Central memory CD8-positive, alpha-beta T cell (primary cell): ENCODE results near the gene DIP2C.
"Not testable (repeated sequence)": the region's sequence is repeated elsewhere in the genome, so short reads cannot be mapped to it uniquely, and the experiment has no call there.

Experiments
- ATAC-seq: fragments of 150-1000 bp; cut with Tn5 transposase; replicated peaks from 2 replicates; pipeline ENCODE4 v1.10.0; 2022; ENCODE audit warnings: mild to moderate bottlenecking, moderate FRiP score, moderate number of reproducible peaks; ENCODE audit not compliant: poor library complexity, severe bottlenecking; ENCODE audit errors: extremely low read depth
- DNase-seq, 2 donors: peaks; one replicate each; pipeline ENCODE4 v3.0.0; 2021; ENCODE audit warnings: low spot score in 2 of 2
- H3K27ac Mint-ChIP-seq: one replicate; pipeline ENCODE4 v1.8.0; 2022; ENCODE audit warnings: low read depth, mild to moderate bottlenecking, moderate library complexity, mixed read lengths
- H3K27me3 Mint-ChIP-seq: one replicate; pipeline ENCODE4 v1.8.0; 2022; ENCODE audit warnings: mixed read lengths
- H3K36me3 Mint-ChIP-seq: one replicate; pipeline ENCODE4 v1.8.0; 2022; ENCODE audit warnings: mild to moderate bottlenecking, moderate library complexity, mixed read lengths; ENCODE audit not compliant: insufficient read depth
- H3K4me1 Mint-ChIP-seq: one replicate; pipeline ENCODE4 v1.8.0; 2022; ENCODE audit warnings: mixed read lengths
- H3K4me3 Mint-ChIP-seq: one replicate; pipeline ENCODE4 v1.8.0; 2022; ENCODE audit warnings: mild to moderate bottlenecking, moderate library complexity, mixed read lengths
- H3K9me3 Mint-ChIP-seq: one replicate; pipeline ENCODE4 v1.8.0; 2022; ENCODE audit warnings: mixed read lengths

Gene DIP2C

GRCh38 chr10:680146-680545 is 9.3 kb downstream of the DIP2C start:
- no peak overlapping the region for H3K27ac Mint-ChIP-seq
- H3K27me3 Mint-ChIP-seq: peaks cover 15% of the 10 kb centered on the region
- H3K4me3 Mint-ChIP-seq: no peak overlapping the region
- DNase-seq (no peak), ATAC-seq (no peak)
- H3K36me3 Mint-ChIP-seq: no peaks in the 10 kb centered on the region
- H3K9me3 Mint-ChIP-seq: no peaks in the 10 kb centered on the region
- no peaks in the 10 kb centered on the region for H3K4me1 Mint-ChIP-seq

- Mint-ChIP-seq H3K27ac (no peak overlapping the region), H3K36me3 (no peaks in the 10 kb centered on the region), H3K27me3 (peaks cover 15% of the 10 kb centered on the region), H3K4me1 (no peaks in the 10 kb centered on the region), H3K4me3 (no peak overlapping the region), H3K9me3 (no peaks in the 10 kb centered on the region)
- ATAC-seq (no peak), DNase-seq (no peak)
These were observed 9.9 kb downstream of the DIP2C start for GRCh38 chr10:679556-679955.

DNA sequence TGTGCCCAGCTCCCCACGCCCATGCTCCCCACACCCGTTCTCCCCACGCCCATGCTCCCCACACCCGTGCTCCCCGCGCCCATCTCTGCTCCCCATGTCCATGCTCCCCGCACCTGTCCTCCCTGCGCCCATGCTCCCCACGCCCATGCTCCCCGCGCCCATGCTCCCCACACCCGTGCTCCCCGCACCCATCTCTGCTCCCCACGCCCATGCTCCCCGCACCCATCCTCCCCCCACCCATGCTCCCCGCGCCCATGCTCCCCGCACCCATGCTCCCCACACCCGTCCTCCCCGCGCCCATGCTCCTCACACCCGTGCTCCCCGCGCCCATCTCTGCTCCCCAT is 10.8 kb downstream of the DIP2C start:
- not testable (repeated sequence) for H3K27ac Mint-ChIP-seq, DNase-seq, H3K36me3 Mint-ChIP-seq, H3K4me1 Mint-ChIP-seq, ATAC-seq, H3K9me3 Mint-ChIP-seq, H3K4me3 Mint-ChIP-seq
- peaks cover 12% of the 10 kb centered on the region for H3K27me3 Mint-ChIP-seq

DNA sequence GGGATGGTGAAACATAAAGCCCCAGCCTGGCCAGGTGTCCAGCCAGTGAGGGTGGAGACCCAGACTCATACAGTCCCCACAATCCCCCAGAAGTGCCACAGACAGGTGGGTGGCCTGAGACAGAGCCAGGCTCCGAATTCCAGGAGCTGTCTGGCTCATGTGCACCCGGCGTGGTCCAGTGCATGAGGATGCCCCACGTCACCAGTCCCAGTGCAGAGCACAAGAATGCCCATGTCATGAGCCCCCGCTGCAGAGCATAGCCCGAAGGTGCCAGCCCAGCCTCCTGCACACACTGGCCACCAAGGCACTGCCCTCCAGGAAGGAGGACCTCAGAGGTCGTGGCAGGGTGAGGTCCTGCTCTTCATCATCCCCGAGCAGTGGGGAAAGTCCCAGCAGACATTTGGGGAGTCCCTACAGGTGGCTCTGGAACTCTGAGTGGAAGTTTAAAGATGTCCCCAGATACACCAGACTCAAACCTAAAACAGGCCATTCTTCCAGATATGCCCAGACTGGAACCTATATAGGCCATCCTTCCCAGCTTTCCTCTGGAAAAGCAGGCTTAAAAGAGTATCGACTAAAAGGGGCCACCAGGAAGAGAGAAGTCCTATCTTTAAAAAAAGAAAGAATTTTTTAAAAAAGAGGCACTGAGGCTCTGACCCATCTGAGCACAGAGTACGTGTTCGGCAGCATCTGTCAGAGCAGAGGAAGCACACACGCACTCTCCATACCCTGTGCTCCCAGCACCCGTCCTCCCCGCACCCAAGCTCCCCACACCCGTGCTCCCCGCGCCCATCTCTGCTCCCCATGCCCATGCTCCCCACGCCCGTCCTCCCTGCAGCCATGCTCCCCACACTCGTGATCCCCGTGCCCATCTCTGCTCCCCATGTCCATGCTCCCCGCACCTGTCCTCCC is 11.5 kb downstream of the DIP2C start:
- no peak for ATAC-seq
- Mint-ChIP-seq H3K9me3 (no peaks in the 10 kb centered on the region), H3K4me3 (no peak overlapping the region), H3K36me3 (no peaks in the 10 kb centered on the region), H3K4me1 (no peaks in the 10 kb centered on the region), H3K27ac (no peak overlapping the region), H3K27me3 (peaks cover 6% of the 10 kb centered on the region)
- DNase-seq: no peak

- Mint-ChIP-seq H3K27ac (no peak overlapping the region), H3K36me3 (no peaks in the 10 kb centered on the region), H3K9me3 (no peaks in the 10 kb centered on the region), H3K4me3 (no peak overlapping the region), H3K27me3 (no peaks in the 10 kb centered on the region), H3K4me1 (no peaks in the 10 kb centered on the region)
- no peak for ATAC-seq
- DNase-seq: no peak
These were observed 12.4 kb downstream of the DIP2C start for GRCh38 chr10:677038-677437.

DNA sequence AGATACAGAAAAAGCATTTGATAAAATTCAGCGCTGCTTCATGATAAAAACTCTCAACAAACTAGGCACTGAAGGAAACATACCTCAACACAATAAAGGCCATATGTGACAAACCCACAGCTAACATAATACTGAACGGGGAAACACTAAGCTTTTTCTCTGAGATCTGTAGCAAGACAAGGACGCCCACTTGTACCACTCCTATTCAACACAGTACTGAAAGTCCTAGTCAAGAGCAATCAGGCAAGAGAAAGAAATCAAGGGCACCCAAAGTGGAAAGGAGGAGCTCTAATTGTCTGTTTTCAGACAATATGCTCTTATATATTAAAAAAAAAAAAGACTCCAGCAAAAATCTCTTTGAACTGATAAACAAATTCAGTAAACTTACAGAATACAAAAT is 13.3 kb downstream of the DIP2C start:
- DNase-seq (no peak), ATAC-seq (no peak)
- Mint-ChIP-seq H3K27me3 (no peaks in the 10 kb centered on the region), H3K4me1 (no peaks in the 10 kb centered on the region), H3K27ac (no peak overlapping the region), H3K9me3 (no peaks in the 10 kb centered on the region), H3K4me3 (no peak overlapping the region), H3K36me3 (no peaks in the 10 kb centered on the region)

DNA sequence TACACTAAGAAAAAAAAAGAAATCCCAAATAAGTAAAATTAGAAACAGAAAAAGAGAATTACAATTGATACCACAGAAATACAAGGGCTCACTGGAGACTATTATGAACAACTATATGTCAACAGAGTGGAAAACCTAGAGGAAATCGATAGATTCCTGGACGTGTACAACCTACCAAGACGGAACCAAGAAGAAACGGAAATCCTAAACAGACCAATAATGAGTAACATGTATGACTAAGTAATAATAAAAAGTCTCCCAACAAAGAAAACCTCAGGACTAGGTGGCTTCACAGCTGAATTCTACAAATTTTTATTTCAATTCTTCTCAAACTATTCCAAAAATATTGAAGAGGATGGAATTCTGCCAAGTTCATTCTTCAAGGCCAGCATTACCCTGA is 13.9 kb downstream of the DIP2C start:
- DNase-seq (no peak), ATAC-seq (no peak)
- Mint-ChIP-seq H3K9me3 (no peaks in the 10 kb centered on the region), H3K36me3 (no peaks in the 10 kb centered on the region), H3K27me3 (no peaks in the 10 kb centered on the region), H3K4me3 (no peak overlapping the region), H3K4me1 (no peaks in the 10 kb centered on the region), H3K27ac (no peak overlapping the region)

GRCh38 chr10:673492-673891 is 16.0 kb downstream of the DIP2C start:
- no peak overlapping the region for H3K27ac Mint-ChIP-seq
- no peaks in the 10 kb centered on the region for H3K27me3 Mint-ChIP-seq
- no peak overlapping the region for H3K4me3 Mint-ChIP-seq
- H3K36me3 Mint-ChIP-seq: no peaks in the 10 kb centered on the region
- ATAC-seq: no peak
- no peaks in the 10 kb centered on the region for H3K4me1 Mint-ChIP-seq
- no peak for DNase-seq
- no peaks in the 10 kb centered on the region for H3K9me3 Mint-ChIP-seq

DNA sequence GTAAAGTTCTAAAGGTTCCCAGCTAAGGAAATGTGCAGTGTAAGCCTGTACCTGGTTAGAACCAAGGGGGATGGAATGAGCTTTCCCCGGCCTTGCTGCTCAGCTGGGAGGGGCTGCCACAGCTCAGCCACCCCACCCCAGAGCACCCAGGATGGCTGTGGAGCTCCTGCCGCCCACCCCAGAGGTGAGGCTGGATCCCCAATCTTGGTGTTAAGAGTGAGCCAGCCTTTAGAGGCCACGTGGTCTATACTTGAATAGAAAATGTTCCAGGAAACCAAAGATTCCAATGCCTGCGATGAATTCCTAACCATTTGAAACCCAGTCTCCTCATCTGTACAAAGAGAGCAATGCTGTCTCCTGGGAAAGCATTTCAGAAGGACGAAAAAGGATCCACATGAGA is 16.5 kb downstream of the DIP2C start:
- ATAC-seq: no peak
- Mint-ChIP-seq H3K9me3 (no peaks in the 10 kb centered on the region), H3K27me3 (no peaks in the 10 kb centered on the region), H3K27ac (no peak overlapping the region), H3K4me1 (no peaks in the 10 kb centered on the region), H3K4me3 (no peak overlapping the region), H3K36me3 (no peaks in the 10 kb centered on the region)
- no peak for DNase-seq

DNA sequence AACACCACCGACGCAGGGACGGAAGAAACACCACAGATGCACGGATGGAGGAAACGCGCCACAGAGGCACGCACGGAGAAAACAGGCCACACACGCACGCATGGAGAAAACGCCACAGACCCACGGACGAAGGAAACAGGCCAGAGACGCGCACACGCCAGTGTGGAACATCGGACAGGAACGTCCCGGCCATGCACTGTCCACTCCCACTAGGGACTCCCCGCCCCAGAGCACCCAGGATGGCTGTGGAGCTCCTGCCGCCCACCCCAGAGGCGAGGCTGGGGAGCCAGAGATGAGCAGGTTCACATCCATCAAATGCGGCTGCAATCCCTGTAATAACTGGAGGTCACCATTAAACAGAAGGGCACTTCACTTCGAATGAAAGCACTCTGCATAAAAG is 17.3 kb downstream of the DIP2C start:
- Mint-ChIP-seq H3K4me1 (no peaks in the 10 kb centered on the region), H3K4me3 (no peak overlapping the region), H3K27ac (no peak overlapping the region), H3K36me3 (no peaks in the 10 kb centered on the region), H3K27me3 (no peaks in the 10 kb centered on the region), H3K9me3 (no peaks in the 10 kb centered on the region)
- DNase-seq (no peak), ATAC-seq (no peak)

DNA sequence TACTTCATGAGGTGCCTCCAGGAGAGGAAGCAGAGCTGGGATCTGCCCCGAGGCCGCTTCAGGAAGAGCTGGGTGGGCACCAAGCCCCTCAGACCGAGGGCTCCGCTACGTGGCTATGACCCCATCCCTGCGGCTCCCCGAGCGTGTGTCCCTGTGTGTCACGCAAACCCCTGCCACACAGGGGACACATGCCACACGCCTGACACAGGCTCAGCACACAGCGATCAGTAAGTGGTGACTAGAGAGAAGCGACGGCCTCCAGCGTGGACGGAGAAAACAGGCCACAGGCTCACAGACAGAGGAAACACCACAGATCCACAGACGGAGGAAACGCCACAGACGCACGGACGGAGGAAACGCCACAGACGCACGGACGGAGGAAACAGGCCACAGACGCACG is 18.5 kb downstream of the DIP2C start:
- H3K4me1 Mint-ChIP-seq: no peaks in the 10 kb centered on the region
- no peaks in the 10 kb centered on the region for H3K36me3 Mint-ChIP-seq
- ATAC-seq: no peak
- H3K4me3 Mint-ChIP-seq: no peak overlapping the region
- H3K27me3 Mint-ChIP-seq: no peaks in the 10 kb centered on the region
- H3K9me3 Mint-ChIP-seq: no peaks in the 10 kb centered on the region
- DNase-seq: no peak
- H3K27ac Mint-ChIP-seq: no peak overlapping the region

DNA sequence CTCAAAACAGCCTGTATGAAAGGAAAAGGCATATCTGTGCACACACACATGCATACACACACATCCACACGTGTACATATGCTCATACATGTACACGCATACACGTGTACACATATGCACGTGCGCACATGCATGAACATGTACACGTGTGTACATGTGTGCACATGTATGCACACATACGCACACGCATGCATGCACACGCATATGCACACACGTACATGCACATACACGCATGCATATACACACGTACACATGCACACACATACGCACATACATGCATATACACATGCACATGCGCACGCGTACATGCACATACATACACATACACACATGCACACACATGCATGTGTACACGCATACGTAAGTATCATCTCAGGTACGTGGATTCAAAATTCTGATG is 19.4 kb downstream of the DIP2C start:
- no peak for DNase-seq

GRCh38 chr10:668786-669485 is 20.5 kb downstream of the DIP2C start:
- H3K27ac Mint-ChIP-seq: no peak overlapping the region
- H3K4me3 Mint-ChIP-seq: no peak overlapping the region
- no peak for DNase-seq
- no peaks in the 10 kb centered on the region for H3K9me3 Mint-ChIP-seq
- ATAC-seq: no peak
- no peaks in the 10 kb centered on the region for H3K27me3 Mint-ChIP-seq
- no peaks in the 10 kb centered on the region for H3K36me3 Mint-ChIP-seq
- no peaks in the 10 kb centered on the region for H3K4me1 Mint-ChIP-seq

More for the DNA sequence above, 19.4 kb downstream of the DIP2C start:
- Mint-ChIP-seq H3K27me3 (no peaks in the 10 kb centered on the region), H3K4me1 (no peaks in the 10 kb centered on the region), H3K9me3 (no peaks in the 10 kb centered on the region), H3K4me3 (no peak overlapping the region), H3K27ac (no peak overlapping the region), H3K36me3 (no peaks in the 10 kb centered on the region)
- ATAC-seq: no peak
